Measurements from ENCODE around the gene UQCC2. TPM values are rescaled to one million over a fixed set of nuclear protein-coding genes. Genes with fewer than 3 reads are reported as not detected.
A peak's percentile ranks its signal among the peaks of the same experiment; 100 is the strongest.

UQCC2 gene
- polyA plus RNA-seq, 10 donors: 55.0 to 85.8 (median 69.2) TPM

DNA sequence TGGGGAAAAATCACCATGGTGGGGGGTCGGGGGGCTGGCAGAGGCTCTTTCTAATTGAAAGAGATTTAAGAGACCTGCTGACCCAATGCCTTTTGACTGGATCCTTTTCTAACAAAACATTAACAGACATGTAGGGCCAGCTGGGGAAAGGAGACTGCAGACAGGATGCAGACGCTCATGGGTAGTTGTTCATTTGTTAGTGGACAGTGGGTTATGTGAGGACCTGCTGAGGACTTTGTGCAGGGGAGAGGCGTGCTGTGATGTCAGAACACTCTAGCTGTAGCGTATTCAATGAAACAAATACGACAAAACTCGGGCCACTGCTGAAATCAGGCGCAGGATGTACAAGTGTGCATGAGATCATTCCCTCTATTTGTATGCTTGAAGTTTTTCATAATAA is 34.0 kb upstream of the UQCC2 start:
- DNase-seq: no peak

DNA sequence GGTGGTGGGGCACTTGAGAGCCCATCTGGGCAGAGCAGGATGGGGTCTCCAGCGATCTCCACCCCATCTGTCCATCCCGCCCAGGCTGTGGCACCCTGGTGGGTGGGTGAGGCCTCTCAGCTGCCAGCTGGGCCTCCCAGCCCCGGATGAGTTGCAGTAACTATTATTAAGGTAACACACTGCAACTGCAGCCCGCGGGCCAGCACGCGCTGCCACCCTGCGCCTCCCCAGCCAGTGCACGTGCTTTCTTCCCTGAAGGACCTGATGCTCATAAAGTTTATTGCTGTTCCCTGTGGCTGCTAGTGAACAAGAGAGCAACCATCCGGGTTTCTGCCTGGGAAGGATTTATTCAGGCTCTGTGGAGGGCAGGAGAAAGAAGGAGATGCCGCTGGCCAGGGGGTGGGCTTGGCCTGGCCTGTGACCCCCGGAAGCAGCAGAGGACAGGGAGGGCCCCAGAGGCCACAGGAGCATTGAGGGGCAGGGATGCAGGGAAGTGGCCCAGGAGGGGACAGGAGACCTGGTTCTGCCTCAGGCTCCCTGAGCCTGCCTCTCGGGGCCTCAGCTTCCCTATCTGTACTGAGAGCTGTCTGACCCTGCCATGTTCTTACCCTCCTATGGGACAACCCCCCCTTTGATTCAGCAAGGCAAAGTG is 33.5 kb upstream of the UQCC2 start:
- DNase-seq: no peak

DNA sequence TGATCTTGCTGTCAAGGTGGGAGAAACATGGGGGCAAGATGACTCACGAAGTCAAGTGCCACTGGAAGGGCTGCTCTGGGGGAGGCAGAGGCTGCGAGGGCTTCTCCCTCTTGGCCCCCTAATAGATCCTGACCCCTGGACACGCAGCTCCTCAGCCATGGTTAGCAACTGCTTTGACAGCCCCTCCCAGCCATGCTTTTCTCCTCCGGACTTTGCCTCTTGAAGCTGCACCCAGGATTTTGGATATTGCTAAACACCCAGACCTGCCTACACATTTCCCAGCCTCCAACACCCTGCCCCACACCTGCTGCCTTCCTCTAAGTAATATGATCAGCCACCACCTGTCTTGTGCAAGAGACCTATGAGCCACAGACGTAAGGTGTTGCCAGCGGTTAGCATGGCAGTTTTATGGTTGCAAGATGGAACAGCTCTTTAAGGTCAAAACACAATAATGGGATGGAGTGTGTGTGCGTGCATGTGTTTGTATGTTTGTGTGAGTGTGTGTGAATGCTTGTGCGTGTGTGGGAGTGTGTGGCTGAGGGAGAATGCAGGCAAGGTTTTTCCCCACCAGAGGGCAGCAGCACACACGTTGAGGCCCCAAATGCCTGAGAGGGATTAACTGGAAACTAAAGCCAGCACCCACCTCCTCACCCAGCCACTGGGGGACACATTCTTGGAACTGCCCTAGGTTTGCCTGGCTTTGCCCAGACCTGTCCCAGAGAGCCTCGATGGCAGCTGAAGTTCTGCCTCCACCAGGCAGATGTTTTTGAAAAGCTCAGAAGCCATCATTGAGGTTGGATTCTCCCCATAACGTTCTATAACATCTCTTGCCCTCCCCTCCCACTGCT is 32.7 kb upstream of the UQCC2 start:
- DNase-seq: peak; percentile 69 to 84 (median 71)

DNA sequence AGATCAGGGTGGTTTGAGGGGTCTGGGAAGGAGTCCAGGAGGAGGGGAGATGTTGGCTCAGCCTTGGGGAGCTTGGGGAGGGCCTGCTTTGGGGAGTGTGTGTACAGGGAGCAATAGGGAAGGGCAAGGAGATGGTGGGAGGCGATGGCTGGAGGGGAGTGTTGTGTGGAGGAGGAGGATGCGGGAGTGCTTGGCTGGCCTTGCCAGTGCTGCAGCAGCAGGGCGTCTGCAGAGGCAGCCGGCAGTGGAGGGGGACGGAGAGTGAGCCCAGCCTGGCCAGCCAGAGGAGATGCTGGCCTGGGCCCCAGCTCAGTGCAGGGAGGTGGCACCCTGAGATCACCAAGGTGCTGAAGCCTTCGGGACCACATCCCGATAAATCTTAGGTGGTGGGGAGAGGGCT is 31.3 kb upstream of the UQCC2 start:
- DNase-seq: no peak

DNA sequence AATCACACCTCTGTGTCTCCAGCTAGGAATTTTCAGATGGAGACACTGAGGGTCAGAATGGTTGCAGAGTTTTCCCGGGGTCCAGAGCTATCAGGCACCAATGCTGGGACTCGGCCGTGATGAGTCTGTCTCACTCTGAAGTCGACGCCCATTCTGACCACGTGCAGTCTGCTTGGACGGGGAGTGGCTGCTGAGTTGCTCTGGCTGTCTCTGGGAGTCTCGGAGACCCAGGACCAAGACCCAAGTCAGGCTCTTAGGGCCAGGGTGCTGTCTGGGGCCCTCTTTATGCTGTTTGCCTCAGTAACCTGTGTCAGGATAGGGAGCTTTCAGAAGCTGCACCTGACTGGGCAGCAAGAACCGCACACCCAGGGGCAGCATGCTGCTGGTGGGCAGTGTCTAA is 30.6 kb upstream of the UQCC2 start:
- no peak for DNase-seq

DNA sequence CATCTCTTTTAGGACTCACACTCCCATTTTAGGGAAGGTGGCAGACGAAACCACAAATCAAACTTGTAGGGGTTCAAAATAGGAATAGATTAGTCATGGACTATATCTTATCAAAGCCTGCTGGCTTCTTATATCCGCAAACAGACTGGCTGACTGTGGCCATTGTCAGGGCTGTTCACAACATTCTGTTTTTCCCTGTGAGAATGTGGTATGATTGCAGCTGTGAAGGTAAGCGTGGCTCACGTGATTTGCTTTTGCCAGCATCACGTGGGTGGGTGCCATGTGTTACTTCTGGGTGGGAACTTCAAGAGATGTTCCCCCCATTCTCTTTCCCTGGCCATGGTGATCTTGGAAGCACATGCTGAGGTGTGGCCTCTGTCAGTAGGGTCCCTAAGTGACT is 29.3 kb upstream of the UQCC2 start:
- DNase-seq: no peak

DNA sequence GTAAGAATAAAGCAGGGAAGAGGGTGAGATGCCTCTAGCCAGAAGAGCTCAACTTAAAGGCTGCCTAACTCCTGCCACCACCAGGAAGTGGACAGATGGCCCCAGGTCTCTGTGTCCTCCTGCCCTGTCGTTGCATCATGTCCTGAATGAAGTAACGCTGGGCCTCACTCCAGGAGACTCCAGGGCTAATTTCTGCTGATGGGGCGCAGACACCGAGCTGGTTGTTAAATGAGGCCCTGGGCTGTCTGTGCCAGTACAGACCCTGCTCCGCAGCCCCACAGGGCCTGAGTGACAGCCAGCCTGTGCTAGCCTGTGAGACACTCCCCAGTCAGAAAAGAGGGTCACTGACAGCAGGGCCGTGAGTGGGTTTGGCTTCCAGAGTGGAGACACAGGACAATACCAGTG is 28.7 kb upstream of the UQCC2 start:
- no peak for DNase-seq

DNA sequence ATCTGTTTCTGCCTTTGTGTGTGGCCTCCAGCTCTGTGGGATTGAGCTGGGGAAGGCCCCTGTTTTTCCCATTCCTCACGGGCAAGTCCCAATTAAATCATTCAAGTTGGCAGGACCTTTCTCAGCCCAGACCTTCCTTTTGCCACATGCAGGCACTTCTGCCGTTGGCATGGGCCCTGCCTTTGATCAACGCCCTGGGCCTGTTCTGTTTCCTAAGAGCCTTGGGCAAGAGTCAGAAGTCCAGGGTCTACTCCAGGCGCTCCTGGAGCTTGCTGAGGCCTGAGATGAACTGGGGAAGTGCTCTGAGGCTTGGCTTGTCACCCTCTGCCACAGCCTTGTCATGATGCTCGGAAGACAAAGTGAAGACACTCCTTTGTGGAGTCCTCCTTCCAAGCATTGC is 28.1 kb upstream of the UQCC2 start:
- DNase-seq: no peak

DNA sequence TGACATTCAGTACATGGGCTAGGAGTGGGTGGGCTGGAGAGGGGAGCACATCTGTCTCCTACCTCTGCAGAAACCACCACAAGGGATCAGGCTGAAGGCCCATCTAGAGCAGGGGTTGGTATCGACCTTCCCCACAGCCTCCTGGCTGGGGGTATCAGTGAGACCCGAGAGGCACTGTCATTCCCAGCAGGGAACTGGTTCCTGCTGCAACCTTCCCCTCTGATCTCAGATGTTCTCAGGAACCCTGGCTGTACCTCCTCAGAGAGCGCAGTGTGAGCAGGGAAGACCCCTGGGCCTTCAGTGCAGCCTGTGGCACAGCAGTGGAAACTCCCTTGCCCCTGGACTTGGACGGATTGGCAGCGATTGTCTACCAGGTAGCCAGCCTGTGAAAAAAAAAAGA is 27.4 kb upstream of the UQCC2 start:
- no peak for DNase-seq

DNA sequence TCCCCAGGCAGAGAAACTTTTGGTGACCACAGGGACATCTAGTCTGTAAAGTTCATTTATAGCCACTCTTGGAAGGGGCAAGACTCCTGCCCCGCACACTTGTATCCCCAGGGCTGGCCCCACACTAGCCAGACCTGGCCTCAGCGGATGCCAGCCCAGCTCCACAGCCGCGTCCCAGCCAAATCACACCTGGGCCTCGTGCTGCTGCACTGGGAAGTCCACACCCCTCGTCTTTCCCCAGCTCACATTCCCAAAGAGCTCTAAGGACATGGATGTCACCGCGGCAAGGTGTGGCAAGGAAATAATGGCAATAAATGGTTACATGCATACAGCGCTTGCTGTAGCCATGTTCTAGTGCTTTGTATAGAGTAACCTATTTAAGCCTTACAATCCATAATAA is 26.7 kb upstream of the UQCC2 start:
- DNase-seq: no peak

DNA sequence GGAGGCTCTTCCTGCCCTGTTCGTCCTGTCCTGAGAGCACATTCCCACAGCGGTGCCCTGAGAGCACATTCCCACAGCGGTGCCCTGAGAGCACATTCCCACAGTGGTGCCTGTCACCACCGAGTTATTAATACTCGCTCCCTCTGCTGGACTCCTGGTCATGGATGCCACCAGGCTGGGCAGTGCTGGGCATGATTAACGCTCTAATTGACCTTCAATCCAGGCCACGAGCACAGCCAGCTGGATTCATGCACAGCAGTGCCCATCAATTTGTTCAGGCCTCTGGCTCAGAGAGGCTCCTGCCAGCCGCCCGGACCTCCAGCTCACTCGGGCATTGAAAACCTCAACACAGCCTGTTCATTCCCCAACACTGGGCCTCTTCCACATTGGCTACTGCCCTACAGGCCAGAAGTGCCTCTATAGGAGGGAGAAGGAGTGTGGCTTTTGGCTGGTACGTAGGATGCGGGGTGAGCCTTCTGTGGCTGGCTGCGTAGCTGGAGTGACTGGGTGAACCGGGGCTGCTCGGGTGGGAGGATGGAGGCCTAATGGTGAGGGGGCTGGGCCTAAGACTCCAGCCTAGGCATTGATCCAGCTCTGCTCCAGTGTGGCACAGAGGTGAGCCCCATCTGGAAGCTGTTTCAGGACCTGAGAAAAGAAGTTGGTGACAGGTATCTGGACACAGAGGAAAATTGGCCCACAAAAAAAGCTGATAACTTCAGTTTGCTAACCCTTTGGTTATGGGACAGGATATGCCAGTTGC is 25.9 kb upstream of the UQCC2 start:
- DNase-seq: peak in 1 of 3 donors; percentile 32

DNA sequence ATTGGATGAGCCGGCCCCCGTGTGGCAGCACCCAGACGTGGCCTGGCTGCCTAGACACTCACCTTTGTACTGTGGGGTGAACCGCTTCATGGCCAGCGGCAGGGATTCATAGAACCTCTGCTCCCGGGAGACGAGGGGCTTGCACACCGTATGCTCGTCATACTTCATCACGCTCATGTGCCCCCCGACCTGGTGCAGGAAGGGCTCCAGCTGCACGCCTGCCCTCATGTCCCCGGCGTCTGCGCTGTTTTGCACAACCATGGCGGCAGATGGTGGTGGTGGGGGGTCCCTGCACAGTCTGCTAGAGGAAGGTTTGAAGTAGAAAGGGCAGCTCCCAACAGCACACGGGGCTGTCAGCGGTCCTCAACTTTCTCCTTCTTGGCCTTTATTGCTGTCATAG is 23.7 kb upstream of the UQCC2 start:
- DNase-seq: no peak

DNA sequence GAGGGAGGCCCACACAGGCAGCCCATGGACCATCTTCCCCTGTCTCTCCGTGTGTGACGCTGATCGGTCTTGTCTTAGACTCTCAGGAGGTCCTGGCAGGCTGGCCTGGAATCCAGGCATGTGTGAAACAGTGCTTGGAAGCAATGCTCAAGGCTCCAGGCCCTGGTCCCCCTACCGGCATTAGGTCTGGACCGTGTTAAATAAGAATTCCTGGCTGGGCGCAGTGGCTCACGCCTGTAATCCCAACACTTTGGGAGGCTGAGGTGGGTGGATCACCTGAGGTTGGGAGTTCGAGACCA is 22.2 kb upstream of the UQCC2 start:
- no peak for DNase-seq

DNA sequence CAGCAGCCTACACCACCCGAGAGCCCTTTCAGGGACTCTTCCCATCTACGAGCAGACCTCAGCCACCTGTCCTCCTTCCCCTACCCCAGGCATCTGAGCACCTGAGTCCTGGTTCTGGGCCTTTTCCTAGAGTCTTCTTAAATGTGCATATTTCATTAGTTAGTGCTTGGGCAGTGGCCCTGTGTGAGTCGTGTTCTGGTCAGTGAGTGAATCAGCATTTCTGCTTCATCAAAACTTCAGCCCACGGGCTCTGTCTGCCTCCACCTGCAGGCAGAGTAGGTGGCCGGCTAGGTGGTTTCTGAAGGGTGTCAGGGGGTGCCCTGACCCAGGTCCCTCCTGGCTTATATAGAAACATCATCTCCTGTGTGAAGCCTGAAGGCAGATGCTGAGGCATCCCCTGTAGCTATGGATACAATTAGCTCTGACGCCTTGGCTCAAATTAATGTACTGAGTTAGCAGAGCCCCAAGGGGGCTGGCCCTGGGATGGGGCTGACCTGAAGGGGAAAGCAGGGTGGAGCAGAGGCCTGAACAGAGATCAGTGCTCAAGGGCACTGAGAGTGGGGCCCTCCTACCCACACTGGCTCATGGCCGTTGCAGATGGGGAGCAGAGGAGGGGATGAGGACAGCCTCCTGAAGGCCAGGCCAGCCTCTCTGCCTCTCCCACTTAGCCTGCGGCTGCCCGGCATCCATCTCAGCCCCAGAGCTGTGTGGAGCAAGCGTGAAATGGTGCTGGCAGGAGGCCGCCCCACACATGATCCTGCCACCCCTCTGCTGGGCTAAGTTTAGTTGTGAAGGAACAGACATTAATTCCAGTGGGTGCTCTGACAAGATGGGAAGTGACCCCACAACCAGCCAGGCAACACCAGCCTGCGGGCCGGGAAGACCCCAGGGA is 21.6 kb upstream of the UQCC2 start:
- no peak for DNase-seq

DNA sequence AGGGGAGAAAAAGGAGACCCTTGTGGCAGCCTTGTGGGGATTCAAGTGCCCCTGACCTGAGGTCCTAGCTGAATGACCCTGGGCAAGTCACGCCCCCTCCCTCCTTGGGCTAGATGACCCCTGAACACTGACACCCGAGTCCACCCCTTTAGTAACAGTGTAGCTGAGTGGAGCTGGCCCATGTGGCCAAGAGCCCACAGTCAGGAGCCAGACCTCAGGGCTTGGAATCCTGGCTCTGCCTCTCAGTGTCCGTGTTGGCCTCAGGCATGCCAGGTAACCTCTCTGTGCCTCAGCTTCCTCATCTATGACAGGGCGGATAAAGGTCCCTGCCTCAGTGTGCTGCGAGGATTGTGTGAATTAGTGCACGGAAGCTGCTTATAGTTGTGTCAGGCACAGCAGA is 20.9 kb upstream of the UQCC2 start:
- DNase-seq: no peak

DNA sequence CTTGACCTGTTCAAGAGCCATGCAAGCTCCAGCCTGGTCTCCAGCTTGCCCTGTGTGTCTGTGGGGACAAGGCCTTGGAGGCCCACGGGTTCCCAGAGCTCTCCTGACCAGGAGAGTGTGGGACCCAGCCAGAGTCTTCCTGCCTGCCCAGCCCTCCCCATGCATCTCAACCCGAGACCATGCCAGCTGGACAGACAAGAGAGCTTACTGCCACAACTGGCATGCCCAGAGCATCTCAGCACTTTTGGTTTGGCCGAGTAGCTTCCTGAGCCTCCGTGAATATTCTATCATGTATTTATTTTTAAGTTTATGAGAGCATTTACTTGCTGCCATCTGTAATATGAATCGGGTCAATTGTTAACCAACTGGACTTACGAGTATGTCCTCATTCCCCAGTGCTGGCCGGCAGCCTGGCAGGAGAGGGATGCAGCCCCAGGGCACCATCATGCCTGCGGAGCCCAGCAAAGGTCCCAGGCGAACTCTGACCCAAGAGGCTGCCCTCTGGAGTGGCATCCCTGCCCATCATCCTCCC is 20.3 kb upstream of the UQCC2 start:
- no peak for DNase-seq

DNA sequence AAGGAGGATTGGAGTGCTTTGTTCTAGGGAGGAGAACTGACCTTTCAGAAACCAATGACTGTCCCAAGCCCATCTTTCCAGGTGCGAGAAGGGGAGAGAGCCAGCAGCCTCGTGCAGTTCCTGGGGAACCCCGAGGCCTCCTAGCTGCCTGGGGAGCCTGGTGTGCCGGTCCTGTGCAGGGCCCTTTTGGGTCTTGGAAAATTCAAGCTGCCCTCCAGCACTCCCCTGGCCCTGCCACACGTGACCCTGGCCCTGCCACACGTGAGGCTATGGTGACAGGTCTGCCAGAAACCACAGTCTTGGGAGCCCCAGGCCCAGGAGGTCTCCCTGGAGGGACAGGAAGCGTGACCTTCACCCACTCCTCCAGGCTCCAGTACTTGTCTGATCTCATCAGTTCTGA is 19.5 kb upstream of the UQCC2 start:
- no peak for DNase-seq

DNA sequence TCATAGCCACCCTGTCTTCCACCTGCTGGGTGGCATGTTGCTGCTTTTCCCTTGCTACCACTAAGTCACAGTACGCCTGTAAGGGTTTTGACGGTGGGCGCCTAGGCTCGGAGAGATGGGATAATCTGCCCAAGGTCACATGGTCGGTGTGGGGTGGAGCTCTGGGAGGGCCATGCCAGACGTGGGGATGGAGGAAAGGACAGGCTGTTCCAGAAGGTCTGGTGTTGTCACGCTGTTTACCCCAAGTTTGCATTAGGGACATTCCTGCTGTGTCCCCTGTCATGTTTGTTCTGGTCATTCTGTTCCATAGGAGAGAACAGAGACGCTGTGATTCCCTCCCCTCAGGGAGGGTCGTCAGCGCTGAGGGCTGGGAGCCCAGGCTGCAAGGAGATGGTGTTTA is 19.1 kb upstream of the UQCC2 start:
- no peak for DNase-seq

DNA sequence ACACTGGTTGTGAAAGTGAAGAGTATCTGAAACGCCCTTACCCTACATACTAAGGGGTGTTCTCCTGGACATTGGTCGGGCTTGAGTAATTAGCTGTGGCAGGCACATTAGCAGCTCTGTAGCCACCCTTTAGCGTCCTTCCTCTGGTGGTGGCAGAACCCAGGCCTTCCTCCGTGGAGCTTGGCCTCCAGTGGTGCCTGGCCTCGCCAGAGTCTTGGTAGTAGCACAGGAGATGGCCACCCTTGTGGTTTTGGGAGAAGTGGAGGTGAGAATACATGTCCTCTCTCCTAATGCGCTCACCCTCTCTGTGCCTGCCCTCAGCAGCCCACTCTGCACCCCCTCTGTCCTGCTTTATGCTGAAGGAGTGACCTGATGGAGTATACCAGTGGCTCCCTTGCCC is 17.6 kb upstream of the UQCC2 start:
- no peak for DNase-seq

DNA sequence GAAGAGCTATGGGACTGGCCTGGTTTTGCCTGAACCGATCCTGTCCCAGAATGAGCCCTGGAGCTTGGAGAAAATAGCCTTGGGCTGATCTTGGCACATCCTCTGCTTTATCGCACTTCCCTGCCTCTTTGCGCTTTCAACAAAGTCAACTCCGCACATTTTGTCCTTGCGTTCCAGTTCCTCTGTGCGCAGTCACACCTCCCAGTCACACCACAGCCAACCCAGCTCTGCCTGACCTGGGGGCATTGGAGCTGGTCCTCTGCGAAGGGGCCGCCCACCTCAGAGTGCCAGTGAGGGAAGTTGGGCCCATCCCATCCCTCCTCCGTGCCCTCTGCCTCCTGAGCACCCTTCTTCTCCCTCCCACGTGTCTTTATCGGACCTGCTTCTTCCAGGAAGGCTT is 16.9 kb upstream of the UQCC2 start:
- DNase-seq: no peak

DNA sequence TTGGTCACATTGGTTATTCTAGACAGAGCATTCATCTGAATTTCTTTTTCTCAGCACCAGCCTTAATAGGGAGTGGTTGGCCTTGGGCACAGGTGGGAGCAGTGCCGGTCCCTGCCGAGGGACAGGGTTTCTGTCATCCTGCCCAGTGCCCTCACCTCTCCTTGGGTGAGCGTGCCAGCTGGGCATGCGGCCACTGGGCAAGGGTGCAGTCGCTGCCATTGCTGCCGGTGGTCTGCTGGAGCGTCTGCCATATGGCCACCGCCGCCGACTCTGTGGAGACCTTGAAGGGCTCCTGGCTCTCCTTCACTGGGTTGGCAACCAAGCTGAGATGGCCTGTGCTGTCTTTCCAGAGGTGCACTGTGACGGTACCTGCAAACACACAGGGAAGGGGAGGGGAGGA is 16.4 kb upstream of the UQCC2 start:
- DNase-seq: no peak

DNA sequence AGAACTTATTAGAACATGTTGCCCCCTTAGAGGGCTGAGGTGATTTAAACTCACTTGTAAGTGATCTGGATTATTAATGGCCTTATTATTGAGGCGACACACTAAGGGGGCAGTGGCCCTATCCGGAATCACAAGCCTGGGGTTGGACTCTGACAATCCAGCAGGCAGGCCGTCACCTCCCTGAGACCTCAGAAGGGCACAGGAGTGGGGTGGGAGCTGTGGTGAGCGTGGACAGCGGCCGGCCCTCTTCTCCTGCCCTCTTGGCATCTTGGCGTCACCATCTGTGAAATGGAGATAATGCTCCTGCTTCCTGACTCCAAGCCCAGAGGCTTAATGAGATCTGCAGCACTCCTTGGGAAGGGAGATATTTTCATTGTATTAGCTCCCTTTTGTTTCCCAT is 15.6 kb upstream of the UQCC2 start:
- DNase-seq: no peak

Measured in muscle of back (tissue), 11 donors.